Measurements from ENCODE around the gene DNMT1.

GRCh38 chr19:10109528-10109927, 85.2 kb downstream of the DNMT1 start:
- TF ChIP-seq EP300 (IDR thresholded peaks at IDR 0.05) (no peak), POLR2A (IDR thresholded peaks at IDR 0.05) (no peak), CTCF (IDR thresholded peaks at IDR 0.05) (no peak), POLR2AphosphoS5 (IDR thresholded peaks at IDR 0.05) (no peak)

Measured in upper lobe of left lung (tissue), 4 donors.